Measurements from ENCODE around the gene BAIAP2L1. TPM values are rescaled to one million over a fixed set of nuclear protein-coding genes. Genes with fewer than 3 reads are reported as not detected.

BAIAP2L1 gene
- total RNA-seq, 4 donors from 2014 or later = 16.5 to 29.3 (median 20.5) TPM

GRCh38 chr7:98241674-98242241 is 159.1 kb downstream of the BAIAP2L1 start:
- WGBS, 2 donors = 81 to 84% methylated on average over 8 of the region's 16 CpGs
- no peak for DNase-seq
- peaks cover 0 to 15% (median 3%) of the 10 kb centered on the region in 3 donors for H3K4me1 ChIP-seq
- TF ChIP-seq, protein P1, sequence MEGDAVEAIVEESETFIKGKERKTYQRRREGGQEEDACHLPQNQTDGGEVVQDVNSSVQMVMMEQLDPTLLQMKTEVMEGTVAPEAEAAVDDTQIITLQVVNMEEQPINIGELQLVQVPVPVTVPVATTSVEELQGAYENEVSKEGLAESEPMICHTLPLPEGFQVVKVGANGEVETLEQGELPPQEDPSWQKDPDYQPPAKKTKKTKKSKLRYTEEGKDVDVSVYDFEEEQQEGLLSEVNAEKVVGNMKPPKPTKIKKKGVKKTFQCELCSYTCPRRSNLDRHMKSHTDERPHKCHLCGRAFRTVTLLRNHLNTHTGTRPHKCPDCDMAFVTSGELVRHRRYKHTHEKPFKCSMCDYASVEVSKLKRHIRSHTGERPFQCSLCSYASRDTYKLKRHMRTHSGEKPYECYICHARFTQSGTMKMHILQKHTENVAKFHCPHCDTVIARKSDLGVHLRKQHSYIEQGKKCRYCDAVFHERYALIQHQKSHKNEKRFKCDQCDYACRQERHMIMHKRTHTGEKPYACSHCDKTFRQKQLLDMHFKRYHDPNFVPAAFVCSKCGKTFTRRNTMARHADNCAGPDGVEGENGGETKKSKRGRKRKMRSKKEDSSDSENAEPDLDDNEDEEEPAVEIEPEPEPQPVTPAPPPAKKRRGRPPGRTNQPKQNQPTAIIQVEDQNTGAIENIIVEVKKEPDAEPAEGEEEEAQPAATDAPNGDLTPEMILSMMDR (IDR thresholded peaks at IDR 0.05) = no peak
- no peak for TF ChIP-seq POLR2A (IDR thresholded peaks at IDR 0.05)
- no peaks in the 10 kb centered on the region for H3K27me3 ChIP-seq
- H3K9me3 ChIP-seq = no peaks in the 10 kb centered on the region
- no peak overlapping the region for H3K4me3 ChIP-seq
- H3K36me3 ChIP-seq = peaks cover 10 to 86% (median 17%) of the 10 kb centered on the region in 3 donors
- intact Hi-C loops (cut with DNase I) = no loop called here
- no peak overlapping the region for H3K27ac ChIP-seq

Other genes with a start within 250 kb of the BAIAP2L1 start
- 1 to 10 TPM in 3 of 4 donors, under 1 TPM in 1; 0.82 to 8.0 (median 2.3) TPM for gene BHLHA15, start 189.7 kb downstream of the BAIAP2L1 start, total RNA-seq
- 10 to 100 TPM; 13.4 to 21.5 (median 19.0) TPM for gene TECPR1, start 148.9 kb downstream of the BAIAP2L1 start, total RNA-seq
- 10 to 100 TPM; 11.2 to 36.2 (median 23.3) TPM for gene BRI3, start 119.4 kb downstream of the BAIAP2L1 start, total RNA-seq
- 1 to 10 TPM; 1.6 to 9.7 (median 2.9) TPM for gene NPTX2, start 216.2 kb upstream of the BAIAP2L1 start, total RNA-seq

Data from esophagus squamous epithelium (tissue), 5 donors.